ENCODE measurements around the gene MFAP1. TPM values are rescaled to one million over a fixed set of nuclear protein-coding genes. Genes with fewer than 3 reads are reported as not detected.
"Not testable (repeated sequence)": the region's sequence is repeated elsewhere in the genome, so short reads cannot be mapped to it uniquely, and the experiment has no call there.

Gene MFAP1, protein sequence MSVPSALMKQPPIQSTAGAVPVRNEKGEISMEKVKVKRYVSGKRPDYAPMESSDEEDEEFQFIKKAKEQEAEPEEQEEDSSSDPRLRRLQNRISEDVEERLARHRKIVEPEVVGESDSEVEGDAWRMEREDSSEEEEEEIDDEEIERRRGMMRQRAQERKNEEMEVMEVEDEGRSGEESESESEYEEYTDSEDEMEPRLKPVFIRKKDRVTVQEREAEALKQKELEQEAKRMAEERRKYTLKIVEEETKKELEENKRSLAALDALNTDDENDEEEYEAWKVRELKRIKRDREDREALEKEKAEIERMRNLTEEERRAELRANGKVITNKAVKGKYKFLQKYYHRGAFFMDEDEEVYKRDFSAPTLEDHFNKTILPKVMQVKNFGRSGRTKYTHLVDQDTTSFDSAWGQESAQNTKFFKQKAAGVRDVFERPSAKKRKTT
- 21.7 and 23.8 TPM in 2 replicates for total RNA-seq (2014; rRNA removed; shearing (Covaris generic))
- polyA plus RNA-seq (2015; cell fraction: cytosol; rRNA removed), result 20.0 and 23.6 TPM in 2 replicates
- polyA plus RNA-seq (2015; cell fraction: nucleus; rRNA removed), result 33.4 and 35.7 TPM in 2 replicates

- peak; percentile 95 for DNase-seq (ENCODE audit: low read depth)
Measured at GRCh38 chr15:43824302-43825246, at the start of gene MFAP1. TSS of gene MFAP1 (minus strand) at chr15:43824690. CDS start at chr15:43824569, 121 bp downstream.

DNA sequence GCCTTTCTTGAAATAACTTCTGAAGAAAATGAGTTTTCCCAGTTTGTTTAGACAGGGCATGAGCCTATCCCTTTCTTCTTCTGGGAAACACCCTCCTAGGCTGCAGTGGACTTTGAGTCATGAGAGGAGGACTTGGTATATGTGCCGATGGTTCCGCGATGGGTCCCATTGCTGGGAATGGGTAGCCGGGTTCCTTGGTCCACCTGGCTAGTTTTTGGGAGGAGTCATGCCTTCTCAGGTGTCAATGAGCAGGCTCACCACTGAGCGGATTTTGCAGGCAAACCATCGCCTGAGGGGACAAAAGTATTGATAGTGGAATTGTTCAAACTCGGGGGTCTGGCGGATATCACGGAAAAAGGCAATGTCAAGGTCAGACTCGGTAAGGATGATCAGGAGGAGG is 49.2 kb upstream of the MFAP1 start:
- no peak for DNase-seq (ENCODE audit: low read depth)

DNA sequence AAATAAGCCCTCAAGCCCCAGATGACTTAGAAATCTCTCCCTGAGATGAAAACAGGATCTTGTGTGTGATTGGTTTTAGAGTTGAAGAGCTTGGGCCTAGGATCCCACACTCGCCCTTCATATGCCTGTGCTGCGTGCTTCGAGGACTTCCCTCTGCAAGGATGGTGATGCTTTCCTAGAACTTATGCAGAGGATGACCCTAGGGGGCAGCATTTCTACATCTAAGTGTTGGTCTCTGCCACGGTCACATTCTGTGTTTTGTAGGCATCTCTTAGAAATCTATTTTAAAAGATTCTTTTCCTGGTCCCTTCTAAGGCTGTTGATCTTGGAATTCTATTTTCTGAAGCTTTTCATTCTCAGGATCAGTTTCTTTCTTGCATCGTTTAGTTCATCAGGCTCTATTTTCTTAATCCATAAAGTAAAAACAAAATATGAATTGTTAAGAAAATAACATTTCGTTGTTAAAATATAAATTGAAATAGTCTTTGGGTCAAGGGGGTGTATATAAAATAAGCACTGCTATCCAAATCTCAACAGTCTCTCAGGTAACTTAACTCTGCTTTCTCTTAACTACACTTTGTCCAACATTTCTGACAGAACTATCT is 48.0 kb upstream of the MFAP1 start:
- DNase-seq (ENCODE audit: low read depth), result peak; percentile 40

DNA sequence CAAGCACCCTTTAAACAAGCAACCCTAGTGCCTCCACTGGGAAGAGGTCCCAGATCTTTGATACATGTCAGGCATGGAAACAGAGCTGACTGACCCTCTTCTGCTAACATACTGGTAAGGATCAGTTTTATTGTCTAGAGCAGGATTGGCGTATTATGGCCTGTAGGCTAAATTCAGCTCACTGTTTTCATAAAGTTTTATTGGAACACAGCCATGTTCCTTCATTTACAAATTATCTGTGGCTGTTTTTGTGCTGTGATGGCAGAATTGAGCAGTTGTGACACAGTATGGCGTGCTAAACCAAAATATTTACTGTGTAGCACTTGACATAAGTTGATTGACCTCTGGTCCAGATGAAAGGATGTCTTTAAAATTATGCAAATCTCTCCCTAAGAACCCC is 47.3 kb upstream of the MFAP1 start:
- DNase-seq (ENCODE audit: low read depth), result no peak

DNA sequence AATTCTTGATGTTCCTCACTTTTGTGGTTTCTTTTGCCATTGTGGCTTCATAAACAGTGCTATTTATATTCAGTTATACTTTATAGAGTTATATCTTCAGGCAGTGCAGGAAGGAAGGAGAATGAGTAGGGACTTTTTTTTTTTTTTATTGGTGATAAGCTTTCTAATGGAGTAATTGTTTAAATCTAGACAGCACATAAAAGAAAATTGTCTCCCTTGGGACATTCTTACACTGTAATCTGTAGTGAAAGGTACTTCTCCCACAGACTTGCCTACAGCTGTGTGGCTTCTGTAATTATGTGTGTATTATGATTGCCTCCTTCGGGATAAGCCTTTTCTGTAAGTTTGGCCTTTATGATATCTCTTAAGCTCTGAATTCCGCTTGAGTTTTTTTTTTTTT is 43.9 kb upstream of the MFAP1 start:
- DNase-seq (ENCODE audit: low read depth), result no peak

GRCh38 chr15:43867096-43867495 is 42.6 kb upstream of the MFAP1 start:
- no peak for DNase-seq (ENCODE audit: low read depth)

GRCh38 chr15:43866636-43867035 is 42.1 kb upstream of the MFAP1 start:
- DNase-seq (ENCODE audit: low read depth), result not testable (repeated sequence)

- DNase-seq (ENCODE audit: low read depth), result no peak
Measured at GRCh38 chr15:43859546-43859945, 35.1 kb upstream of the MFAP1 start.

DNA sequence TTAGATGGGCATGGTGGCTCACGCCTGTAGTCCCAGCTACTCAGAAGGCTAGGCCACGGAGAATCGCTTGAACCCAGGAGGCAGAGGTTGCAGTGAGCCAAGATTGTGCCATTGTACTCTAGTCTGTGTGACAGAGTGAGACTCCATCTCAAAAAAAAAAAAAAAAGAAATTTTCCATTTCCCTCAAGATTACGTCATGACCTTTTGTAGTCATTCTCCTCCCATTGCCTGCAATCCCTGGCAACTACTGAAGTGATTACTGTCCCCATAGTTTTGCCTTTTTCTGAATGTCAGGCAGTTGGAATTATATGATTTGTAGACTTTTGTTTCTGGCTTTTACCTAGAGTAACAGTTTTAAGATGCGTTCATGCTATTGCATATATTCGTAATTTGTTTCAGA is 30.3 kb upstream of the MFAP1 start:
- DNase-seq (ENCODE audit: low read depth), result no peak

DNA sequence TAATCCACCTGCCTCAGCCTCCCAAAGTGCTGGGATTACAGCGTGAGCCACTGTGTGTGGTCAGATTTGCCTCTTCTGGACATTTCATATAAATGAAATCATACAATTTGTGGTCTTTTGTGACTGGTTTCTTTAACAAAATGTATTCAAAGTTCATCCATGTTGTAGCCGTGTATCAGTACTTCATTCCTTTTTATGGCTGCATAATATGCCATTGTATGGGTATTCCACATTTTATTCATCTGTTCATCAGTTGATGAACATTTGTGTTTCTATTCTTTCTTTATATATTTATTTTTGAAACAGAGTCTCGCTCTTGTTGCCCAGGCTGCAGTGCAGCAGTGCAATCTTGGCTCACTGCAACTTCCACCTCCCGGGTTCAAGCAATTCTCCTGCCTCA is 28.1 kb upstream of the MFAP1 start:
- no peak for DNase-seq (ENCODE audit: low read depth)

DNA sequence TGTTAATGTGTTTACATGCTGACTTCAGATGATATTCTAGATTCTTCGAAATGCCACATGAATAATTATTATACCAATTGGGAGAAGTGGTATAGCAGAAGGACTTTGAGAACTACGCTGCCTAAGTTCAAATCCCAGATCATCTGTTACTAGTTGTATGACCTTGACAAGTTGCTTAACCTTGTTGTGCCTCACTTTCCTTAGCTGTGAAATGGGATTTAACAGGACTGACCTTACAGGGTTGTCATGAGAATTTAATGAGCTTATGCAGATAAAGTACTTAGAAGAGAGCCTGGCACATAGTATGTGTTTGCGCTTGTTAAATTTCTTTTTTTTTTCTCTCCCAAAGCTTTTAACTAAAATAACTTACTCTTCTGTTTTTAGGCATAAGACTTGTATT is 26.8 kb upstream of the MFAP1 start:
- no peak for DNase-seq (ENCODE audit: low read depth)

- no peak for DNase-seq (ENCODE audit: low read depth)
Measured at GRCh38 chr15:43845421-43845820, 20.9 kb upstream of the MFAP1 start.

- DNase-seq (ENCODE audit: low read depth), result not testable (repeated sequence)
Measured at GRCh38 chr15:43832485-43832884, 8.0 kb upstream of the MFAP1 start.

DNA sequence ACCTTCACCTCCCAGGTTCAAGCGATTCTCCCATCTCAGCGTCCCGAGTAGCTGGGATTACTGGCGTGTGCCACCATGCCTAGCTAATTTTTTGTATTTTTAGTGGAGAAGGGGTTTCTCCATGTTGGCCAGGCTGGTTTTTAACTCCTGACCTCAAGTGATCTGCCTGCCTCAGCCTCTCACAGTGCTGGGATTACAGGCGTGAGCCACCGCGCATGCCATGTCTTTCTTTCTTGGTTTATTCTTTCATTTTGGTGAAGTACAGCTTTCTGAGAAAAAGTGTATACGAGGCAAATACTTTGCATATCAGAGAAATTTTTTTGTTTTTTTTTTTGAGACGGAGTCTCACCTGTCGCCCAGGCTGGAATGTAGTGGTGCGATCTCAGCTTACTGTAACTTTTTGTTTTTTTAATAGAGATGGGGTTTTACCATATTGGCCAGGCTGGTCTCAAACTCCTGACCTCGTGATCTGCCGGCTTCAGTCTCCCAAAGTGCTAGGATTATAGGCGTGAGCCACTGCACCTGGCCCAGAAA is 7.1 kb upstream of the MFAP1 start:
- DNase-seq (ENCODE audit: low read depth), result not testable (repeated sequence)

DNA sequence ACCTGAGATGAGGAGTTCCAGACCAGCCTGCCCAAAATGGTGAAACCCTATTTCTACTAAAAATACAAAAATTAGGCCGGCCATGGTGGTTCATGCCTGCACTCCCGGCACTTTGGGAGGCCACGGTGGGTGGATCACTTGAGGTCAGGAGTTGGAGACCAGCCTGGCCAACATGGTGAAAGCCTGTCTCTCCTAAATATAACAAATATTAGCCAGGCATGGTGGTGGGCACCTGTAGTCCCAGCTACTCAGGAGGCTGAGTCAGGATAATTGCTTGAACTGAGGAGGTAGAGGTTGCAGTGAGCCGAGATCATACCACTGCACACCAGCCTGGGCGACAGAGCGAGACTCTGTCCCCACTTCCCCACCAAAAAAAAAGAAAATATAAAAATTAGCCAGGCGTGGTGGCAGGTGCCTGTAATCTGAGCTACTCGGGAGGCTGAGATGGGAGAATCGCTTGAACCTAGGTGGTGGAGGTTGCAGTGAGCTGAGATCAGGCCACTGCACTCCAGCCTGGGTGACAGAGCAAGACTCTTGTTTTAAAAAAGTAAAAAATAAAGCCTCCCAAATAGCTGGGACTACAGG is 6.3 kb upstream of the MFAP1 start:
- not testable (repeated sequence) for DNase-seq (ENCODE audit: low read depth)

- not testable (repeated sequence) for DNase-seq (ENCODE audit: low read depth)
Measured at GRCh38 chr15:43829951-43830540, 5.6 kb upstream of the MFAP1 start.

DNA sequence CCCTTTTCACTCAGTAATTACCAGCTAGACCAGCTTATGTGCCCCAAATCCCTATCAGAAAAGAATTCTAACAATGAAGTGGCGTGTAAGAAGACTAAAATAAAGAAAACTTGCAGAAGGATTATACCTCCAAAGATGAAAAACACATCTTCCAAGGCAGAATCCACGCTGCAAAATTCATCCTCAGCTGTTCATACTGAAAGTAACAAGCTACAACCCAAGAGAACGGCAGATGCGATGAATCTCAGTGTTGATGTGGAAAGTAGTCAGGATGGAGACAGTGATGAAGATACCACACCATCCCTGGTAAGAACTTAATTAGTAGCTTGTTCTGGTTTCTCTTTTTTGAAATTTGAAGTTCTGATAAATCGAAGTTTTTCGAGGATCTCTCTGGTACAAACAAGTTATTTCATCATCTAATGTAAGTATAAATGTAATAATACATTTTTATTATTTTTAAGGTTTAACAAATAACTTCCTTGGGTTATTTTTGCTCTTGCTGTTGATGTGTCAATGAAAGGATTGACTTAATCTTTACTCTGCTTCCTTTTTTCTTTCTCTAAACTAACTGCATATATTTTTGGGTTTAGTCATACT is 3.7 kb upstream of the MFAP1 start:
- no peak for DNase-seq (ENCODE audit: low read depth)

DNA sequence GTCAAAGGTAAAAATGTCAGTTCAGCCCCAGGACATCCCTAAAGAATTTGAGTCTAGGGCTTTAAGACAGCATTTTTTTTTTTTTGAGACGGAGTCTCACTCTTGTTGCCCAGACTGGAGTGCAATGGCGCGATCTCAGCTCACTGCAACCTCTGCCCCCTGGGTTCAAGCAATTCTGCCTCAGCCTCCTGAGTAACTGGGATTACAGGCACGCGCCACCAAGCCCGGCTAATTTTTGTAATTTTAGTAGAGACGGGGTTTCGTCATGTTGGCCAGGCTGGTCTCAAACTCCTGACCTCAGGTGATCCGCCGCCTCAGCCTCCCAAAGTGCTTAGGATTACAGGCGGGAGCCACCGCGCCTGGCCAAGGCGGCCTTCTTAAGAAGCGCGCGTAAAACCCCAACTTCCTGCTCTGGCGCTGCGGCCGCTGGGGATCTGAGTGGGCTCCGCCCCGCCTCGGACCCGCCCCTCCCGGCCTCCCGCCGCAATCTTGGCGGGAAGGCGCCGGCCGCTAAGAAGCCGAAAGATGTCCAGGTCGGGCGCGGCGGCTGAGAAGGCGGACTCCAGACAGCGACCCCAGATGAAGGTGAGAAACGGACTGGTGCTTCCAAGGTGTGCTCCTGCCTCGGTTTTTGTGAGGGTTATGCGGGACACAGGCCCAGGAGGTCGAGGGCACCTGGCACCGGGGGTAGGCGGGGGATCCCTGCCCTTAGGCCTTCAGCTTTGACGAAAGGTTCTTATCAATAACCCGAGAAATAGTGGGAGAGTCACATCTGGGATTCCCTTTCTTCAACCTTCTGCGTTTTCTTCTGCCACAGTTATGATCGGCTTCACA is 2.2 kb upstream of the MFAP1 start, which contains the start of gene WDR76:
Gene WDR76, plus strand, starts transcription at position 495 of the 834 bp plus-strand sequence. Its CDS starts 31 bp downstream, at position 526.
- DNase-seq (ENCODE audit: low read depth), result peak; percentile 81

GRCh38 chr15:43826029-43826507 is 1.6 kb upstream of the MFAP1 start:
- DNase-seq (ENCODE audit: low read depth), result no peak

All from HT1080 (cell line).